Liver (tissue), 9 donors: Measurements from ENCODE around the gene ECEL1. TPM values are rescaled to one million over a fixed set of nuclear protein-coding genes. Genes with fewer than 3 reads are reported as not detected.
"Not testable (repeated sequence)": the region's sequence is repeated elsewhere in the genome, so short reads cannot be mapped to it uniquely, and the experiment has no call there.

ENCODE experiments used
- DNase-seq: peaks from one replicate; pipeline ENCODE4 v3.0.0-alpha.2; 2017; ENCODE audit warnings: low spot score
- H3K27ac ChIP-seq, 2 donors: one replicate each; pipeline ENCODE4 v1.7.0; 2013; ENCODE audit warnings: inconsistent platforms in 2 of 2, low read length in 2 of 2, control low read depth in 1 of 2, low read depth in 1 of 2, mild to moderate bottlenecking in 1 of 2
- H3K27me3 ChIP-seq, 4 donors: one replicate each; pipeline versions ENCODE4 v1.6.1 to v1.7.0; 2013; ENCODE audit warnings: low read length in 3 of 4, inconsistent platforms in 1 of 4, mild to moderate bottlenecking in 1 of 4, moderate library complexity in 1 of 4; ENCODE audit not compliant: control insufficient read depth in 4 of 4, insufficient read depth in 4 of 4
- H3K36me3 ChIP-seq, 4 donors: one replicate each; pipeline versions ENCODE4 v1.6.1 to v1.7.0; 2013; ENCODE audit warnings: low read length in 3 of 4, mild to moderate bottlenecking in 3 of 4, low read depth in 1 of 4, moderate library complexity in 1 of 4; ENCODE audit not compliant: control insufficient read depth in 4 of 4, insufficient read depth in 3 of 4
- H3K4me1 ChIP-seq, 4 donors: one replicate each; pipeline versions ENCODE4 v1.6.1 to v1.7.0; 2013; ENCODE audit warnings: low read length in 3 of 4, mild to moderate bottlenecking in 3 of 4, moderate library complexity in 1 of 4; ENCODE audit not compliant: control insufficient read depth in 4 of 4, insufficient read depth in 4 of 4
- H3K4me3 ChIP-seq, 3 donors: one replicate each; pipeline versions ENCODE4 v1.6.1 to v1.7.0; 2013; ENCODE audit warnings: low read length in 3 of 3, control low read depth in 1 of 3, low read depth in 1 of 3, mild to moderate bottlenecking in 1 of 3
- H3K9ac ChIP-seq, 2 donors: one replicate each; pipeline ENCODE4 v1.7.0; 2013; ENCODE audit warnings: low read length in 2 of 2, mild to moderate bottlenecking in 2 of 2, moderate library complexity in 2 of 2, control low read depth in 1 of 2, low read depth in 1 of 2
- H3K9me3 ChIP-seq, 4 donors: one replicate each; pipeline versions ENCODE4 v1.6.1 to v1.7.0; 2013; ENCODE audit warnings: low read length in 3 of 4; ENCODE audit not compliant: control insufficient read depth in 4 of 4
- EGR1 ChIP-seq, 2 donors: IDR thresholded peaks; 2 replicates each; pipeline ENCODE4 v1.6.1; 2016 to 2018; ENCODE audit warnings: antibody characterized with exemption in 2 of 2, low read depth in 2 of 2
- FOXA1 ChIP-seq: IDR thresholded peaks from 2 replicates; pipeline ENCODE4 v1.6.1; 2016; ENCODE audit warnings: antibody characterized with exemption
- FOXA2 ChIP-seq: IDR thresholded peaks from 2 replicates; pipeline ENCODE4 v1.6.1; 2016; ENCODE audit warnings: antibody characterized with exemption
- GABPA ChIP-seq, 2 donors: IDR thresholded peaks in 1 of 2; conservative IDR thresholded peaks in 1 of 2; 2 replicates each; pipeline ENCODE4 v1.6.1; 2016; ENCODE audit warnings: antibody characterized with exemption in 2 of 2, mild to moderate bottlenecking in 1 of 2, moderate library complexity in 1 of 2
- HNF4A ChIP-seq, 2 donors: conservative IDR thresholded peaks; 2 replicates each; pipeline ENCODE4 v1.6.1; 2016; ENCODE audit warnings: antibody characterized with exemption in 2 of 2, mild to moderate bottlenecking in 2 of 2
- HNF4G ChIP-seq: IDR thresholded peaks from 2 replicates; pipeline ENCODE4 v1.6.1; 2016; ENCODE audit warnings: antibody characterized with exemption
- JUND ChIP-seq, 2 donors: IDR thresholded peaks; 2 replicates each; pipeline ENCODE4 v1.6.1; 2016; ENCODE audit warnings: antibody characterized with exemption in 2 of 2
- NR2F2 ChIP-seq: IDR thresholded peaks from 2 replicates; pipeline ENCODE4 v1.6.1; 2016; ENCODE audit warnings: antibody characterized with exemption
- RXRA ChIP-seq, 2 donors: IDR thresholded peaks; 2 replicates each; pipeline ENCODE4 v1.6.1; 2017 to 2018; ENCODE audit warnings: antibody characterized with exemption in 2 of 2, mild to moderate bottlenecking in 1 of 2
- SP1 ChIP-seq: IDR thresholded peaks from 2 replicates; pipeline ENCODE4 v1.6.1; 2018; ENCODE audit warnings: antibody characterized with exemption, mild to moderate bottlenecking
- TAF1 ChIP-seq: conservative IDR thresholded peaks from 2 replicates; pipeline ENCODE4 v1.6.1; 2016; ENCODE audit warnings: antibody characterized with exemption, mild to moderate bottlenecking
- YY1 ChIP-seq: IDR thresholded peaks from 2 replicates; pipeline ENCODE4 v1.6.1; 2016; ENCODE audit warnings: antibody characterized with exemption, mild to moderate bottlenecking
- WGBS: extraction: QIAGEN DNeasy Blood & Tissue Kit; methylation state at CpG from one replicate; pipeline ENCODE4 v1.1.7; 2013; 5-methylcytosine and 5-hydroxymethylcytosine counted together
- polyA plus RNA-seq, 2 donors: library from polyadenylated mRNA; stranded (reverse) in 1 of 2; unstranded in 1 of 2; fragments of 200-250 nt in 1 of 2; fragments of >200 nt in 1 of 2; fragmentation: Nextera tagmentation in 1 of 2; extraction: Ambion mirVana in 1 of 2; gene quantifications; one replicate each; pipeline versions ENCODE4 v1.2.1 to v1.2.3, GENCODE V29; 2013 to 2015
- total RNA-seq, 2 donors: library from RNA; depleted of rRNA; stranded (reverse); fragments of >200 nt; gene quantifications; one replicate each; pipeline ENCODE4 v1.2.3, GENCODE V29; 2014
- TF ChIP-seq, protein P1 (sequence below): IDR thresholded peaks from 2 replicates; pipeline ENCODE4 v1.6.1; 2016; ENCODE audit warnings: antibody characterized with exemption
- TF ChIP-seq, protein P2 (sequence below): fragments of 150-350 bp; IDR thresholded peaks from 2 replicates; pipeline ENCODE4 v1.5.1; 2017; ENCODE audit warnings: improper control_type of control experiment, low read depth, low read length; ENCODE audit not compliant: missing input control
- TF ChIP-seq, protein P3 (sequence below): IDR thresholded peaks from 2 replicates; pipeline ENCODE4 v1.6.1; 2016; ENCODE audit warnings: antibody characterized with exemption
- TF ChIP-seq, protein P4 (sequence below): IDR thresholded peaks from 2 replicates; pipeline ENCODE4 v1.6.1; 2016; ENCODE audit warnings: antibody characterized with exemption
- donor health status: healthy.
- donor health status: healthy.
- donor health status: healthy.
- donor health status: healthy.
- donor health status: healthy.

Gene ECEL1
- total and polyA plus RNA-seq, 4 donors = 0.67 to 1.8 TPM; not detected in 2

DNA sequence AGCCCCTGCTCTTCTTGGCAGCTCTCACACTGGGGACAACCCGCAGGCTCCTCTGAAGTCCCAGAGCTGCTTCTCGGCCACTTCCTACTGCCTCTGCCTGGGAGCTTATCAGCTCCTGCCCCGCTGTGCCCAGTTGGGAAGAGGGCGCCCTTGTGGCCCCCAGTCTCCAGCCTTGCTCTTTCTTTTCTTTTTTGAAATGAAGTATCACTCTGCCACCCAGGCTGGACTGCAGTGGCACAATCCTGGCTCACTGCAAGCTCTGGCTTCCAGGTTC, 52.3 kb downstream of the ECEL1 start:
- 90% methylated on average over 4 of the region's 4 CpGs for WGBS
- Histone ChIP-seq H3K9me3 (no peaks in the 10 kb centered on the region), H3K4me1 (no peaks in the 10 kb centered on the region), H3K27me3 (peaks cover 0 to 2% (median 0%) of the 10 kb centered on the region in 4 donors), H3K9ac (no peak overlapping the region), H3K27ac (no peak overlapping the region), H3K4me3 (no peak overlapping the region), H3K36me3 (no peaks in the 10 kb centered on the region)
- no peak for TF ChIP-seq SP1
- TF ChIP-seq FOXA1 = no peak
- no peak for DNase-seq

DNA sequence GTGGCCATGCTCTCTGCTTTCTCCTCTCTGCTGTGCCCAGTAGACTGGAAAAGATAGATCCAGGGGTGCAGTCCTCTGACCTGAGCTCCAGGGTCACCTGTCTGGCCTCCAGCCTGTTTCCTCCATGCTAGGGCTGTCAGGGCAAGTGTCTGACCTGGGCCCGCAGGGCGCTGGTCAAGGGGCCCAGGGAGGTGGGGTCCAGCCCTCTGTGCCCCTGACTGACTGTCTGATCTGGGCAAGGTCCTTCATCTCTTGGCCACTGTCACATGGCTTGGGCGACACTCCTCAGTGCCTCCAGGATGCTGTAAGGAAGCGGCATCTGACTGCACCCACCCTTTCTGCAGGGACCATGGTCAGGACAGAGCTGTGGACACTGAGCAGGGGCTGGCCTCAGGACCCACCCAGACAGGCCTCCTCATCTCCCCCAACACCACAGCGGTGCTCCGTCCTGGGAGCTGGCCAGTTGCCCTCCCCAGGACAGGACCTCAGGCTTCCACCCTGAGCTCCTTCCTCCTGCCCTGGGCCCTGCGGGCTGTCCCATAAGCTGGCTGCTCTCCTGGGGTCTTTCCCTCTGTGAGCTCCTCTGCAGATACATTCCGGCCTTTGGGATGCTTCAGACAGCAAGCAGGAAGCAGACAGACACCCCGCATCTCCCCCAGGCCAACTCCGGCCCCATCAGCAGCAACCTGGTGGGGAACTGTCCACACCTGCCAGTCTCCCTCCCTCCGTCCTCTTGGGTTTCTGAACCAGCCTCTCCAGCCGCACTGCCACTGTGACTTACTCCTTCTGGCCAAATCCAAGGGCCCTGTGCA, 52.9 kb downstream of the ECEL1 start:
- Histone ChIP-seq H3K36me3 (no peaks in the 10 kb centered on the region), H3K9ac (no peak overlapping the region), H3K9me3 (no peaks in the 10 kb centered on the region), H3K4me1 (no peaks in the 10 kb centered on the region), H3K27ac (no peak overlapping the region), H3K27me3 (peaks cover 0 to 2% (median 0%) of the 10 kb centered on the region in 4 donors), H3K4me3 (no peak overlapping the region)
- 93% methylated on average over 12 of the region's 12 CpGs for WGBS
- TF ChIP-seq GABPA (IDR thresholded peaks at IDR 0.05 in 1 of 2, conservative IDR thresholded peaks at IDR 0.05 in 1 of 2) = no peak
- TF ChIP-seq, protein P1, sequence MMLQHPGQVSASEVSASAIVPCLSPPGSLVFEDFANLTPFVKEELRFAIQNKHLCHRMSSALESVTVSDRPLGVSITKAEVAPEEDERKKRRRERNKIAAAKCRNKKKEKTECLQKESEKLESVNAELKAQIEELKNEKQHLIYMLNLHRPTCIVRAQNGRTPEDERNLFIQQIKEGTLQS = no peak
- TF ChIP-seq FOXA2 = no peak
- no peak for TF ChIP-seq HNF4G
- TF ChIP-seq HNF4A (conservative IDR thresholded peaks at IDR 0.05) = no peak
- no peak for TF ChIP-seq TAF1
- no peak for TF ChIP-seq EGR1 (IDR thresholded peaks at IDR 0.05; ENCODE audit: low read depth in 2 of 2)
- TF ChIP-seq NR2F2 = no peak
- TF ChIP-seq YY1 = no peak
- TF ChIP-seq SP1 = no peak
- no peak for DNase-seq

DNA sequence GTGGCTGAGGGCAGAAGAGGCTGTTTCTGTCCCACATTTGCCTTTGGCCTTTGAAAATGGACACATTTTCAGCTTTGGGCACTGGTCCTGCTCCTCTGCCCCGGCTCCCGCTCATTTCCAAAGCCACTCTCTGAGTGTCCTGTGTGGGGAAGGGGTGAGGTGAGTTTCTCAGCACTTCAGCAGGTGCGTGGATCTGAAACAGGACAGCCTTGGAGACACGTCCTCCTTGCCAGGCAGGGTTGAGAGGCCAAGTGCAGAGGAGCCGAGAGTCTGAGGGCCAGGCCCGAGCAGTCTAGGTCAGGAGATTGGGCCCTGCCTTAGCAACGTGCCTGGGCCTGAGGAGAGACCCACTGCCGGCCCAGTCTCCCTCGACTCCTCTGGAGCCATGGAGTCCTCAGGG, 53.5 kb downstream of the ECEL1 start:
- no peaks in the 10 kb centered on the region for H3K36me3 ChIP-seq
- H3K27me3 ChIP-seq = peaks cover 0 to 2% (median 0%) of the 10 kb centered on the region in 4 donors
- no peak overlapping the region for H3K9ac ChIP-seq
- WGBS = 87% methylated on average over 9 of the region's 9 CpGs
- no peak overlapping the region for H3K27ac ChIP-seq
- H3K4me3 ChIP-seq = no peak overlapping the region
- H3K4me1 ChIP-seq = no peaks in the 10 kb centered on the region
- no peaks in the 10 kb centered on the region for H3K9me3 ChIP-seq
- no peak for DNase-seq
- TF ChIP-seq RXRA (IDR thresholded peaks at IDR 0.05) = no peak
- TF ChIP-seq, protein P2, sequence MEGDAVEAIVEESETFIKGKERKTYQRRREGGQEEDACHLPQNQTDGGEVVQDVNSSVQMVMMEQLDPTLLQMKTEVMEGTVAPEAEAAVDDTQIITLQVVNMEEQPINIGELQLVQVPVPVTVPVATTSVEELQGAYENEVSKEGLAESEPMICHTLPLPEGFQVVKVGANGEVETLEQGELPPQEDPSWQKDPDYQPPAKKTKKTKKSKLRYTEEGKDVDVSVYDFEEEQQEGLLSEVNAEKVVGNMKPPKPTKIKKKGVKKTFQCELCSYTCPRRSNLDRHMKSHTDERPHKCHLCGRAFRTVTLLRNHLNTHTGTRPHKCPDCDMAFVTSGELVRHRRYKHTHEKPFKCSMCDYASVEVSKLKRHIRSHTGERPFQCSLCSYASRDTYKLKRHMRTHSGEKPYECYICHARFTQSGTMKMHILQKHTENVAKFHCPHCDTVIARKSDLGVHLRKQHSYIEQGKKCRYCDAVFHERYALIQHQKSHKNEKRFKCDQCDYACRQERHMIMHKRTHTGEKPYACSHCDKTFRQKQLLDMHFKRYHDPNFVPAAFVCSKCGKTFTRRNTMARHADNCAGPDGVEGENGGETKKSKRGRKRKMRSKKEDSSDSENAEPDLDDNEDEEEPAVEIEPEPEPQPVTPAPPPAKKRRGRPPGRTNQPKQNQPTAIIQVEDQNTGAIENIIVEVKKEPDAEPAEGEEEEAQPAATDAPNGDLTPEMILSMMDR = no peak
- TF ChIP-seq, protein P3, sequence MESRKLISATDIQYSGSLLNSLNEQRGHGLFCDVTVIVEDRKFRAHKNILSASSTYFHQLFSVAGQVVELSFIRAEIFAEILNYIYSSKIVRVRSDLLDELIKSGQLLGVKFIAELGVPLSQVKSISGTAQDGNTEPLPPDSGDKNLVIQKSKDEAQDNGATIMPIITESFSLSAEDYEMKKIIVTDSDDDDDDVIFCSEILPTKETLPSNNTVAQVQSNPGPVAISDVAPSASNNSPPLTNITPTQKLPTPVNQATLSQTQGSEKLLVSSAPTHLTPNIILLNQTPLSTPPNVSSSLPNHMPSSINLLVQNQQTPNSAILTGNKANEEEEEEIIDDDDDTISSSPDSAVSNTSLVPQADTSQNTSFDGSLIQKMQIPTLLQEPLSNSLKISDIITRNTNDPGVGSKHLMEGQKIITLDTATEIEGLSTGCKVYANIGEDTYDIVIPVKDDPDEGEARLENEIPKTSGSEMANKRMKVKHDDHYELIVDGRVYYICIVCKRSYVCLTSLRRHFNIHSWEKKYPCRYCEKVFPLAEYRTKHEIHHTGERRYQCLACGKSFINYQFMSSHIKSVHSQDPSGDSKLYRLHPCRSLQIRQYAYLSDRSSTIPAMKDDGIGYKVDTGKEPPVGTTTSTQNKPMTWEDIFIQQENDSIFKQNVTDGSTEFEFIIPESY = no peak
- no peak for TF ChIP-seq FOXA1
- no peak for TF ChIP-seq JUND (IDR thresholded peaks at IDR 0.05)
- TF ChIP-seq FOXA2 = no peak
- TF ChIP-seq, protein P1 = no peak
- no peak for TF ChIP-seq YY1
- TF ChIP-seq TAF1 = no peak
- TF ChIP-seq HNF4G = no peak
- TF ChIP-seq, protein P4, sequence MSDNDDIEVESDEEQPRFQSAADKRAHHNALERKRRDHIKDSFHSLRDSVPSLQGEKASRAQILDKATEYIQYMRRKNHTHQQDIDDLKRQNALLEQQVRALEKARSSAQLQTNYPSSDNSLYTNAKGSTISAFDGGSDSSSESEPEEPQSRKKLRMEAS = no peak

DNA sequence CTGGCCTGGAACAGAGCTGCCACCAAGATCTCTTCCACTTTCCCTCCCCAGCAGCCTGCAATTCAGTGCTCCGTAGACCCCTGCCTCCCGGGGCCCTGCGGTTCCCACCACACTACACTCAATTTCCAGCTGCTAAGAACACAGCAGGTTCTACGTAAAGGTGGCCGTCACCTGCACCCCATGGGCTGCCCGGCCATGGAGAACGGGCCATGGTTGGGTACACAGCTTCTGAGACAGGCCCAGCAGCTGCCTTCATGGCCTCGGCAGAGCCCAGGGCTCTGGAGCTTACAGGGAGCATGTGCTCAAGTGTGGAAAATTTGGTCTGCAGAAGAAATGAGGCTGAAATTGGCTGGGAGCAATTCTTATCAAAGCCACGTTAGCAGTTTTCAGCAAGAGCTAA, 54.0 kb downstream of the ECEL1 start:
- H3K4me1 ChIP-seq, H3K4me3 ChIP-seq, H3K27ac ChIP-seq, H3K9ac ChIP-seq, H3K9me3 ChIP-seq, H3K36me3 ChIP-seq, H3K27me3 ChIP-seq, DNase-seq: not testable (repeated sequence)
- WGBS = 92% methylated on average over 9 of the region's 9 CpGs
